ENCODE results near the gene CCDC9. TPM values are rescaled to one million over a fixed set of nuclear protein-coding genes. Genes with fewer than 3 reads are reported as not detected.

Gene CCDC9
- polyA plus RNA-seq, 3 donors: 6.3 to 10.0 (median 7.6) TPM

GRCh38 chr19:47226426-47227351, 29.6 kb upstream of the CCDC9 start:
- peak overlapping the region; percentile 86 to 96 for H3K27ac ChIP-seq (ENCODE audit: low read depth in 1 of 2, low read length in 2 of 2)
- Mint-ChIP-seq H3K36me3 (peaks cover 17 to 30% of the 10 kb centered on the region in 2 donors), H3K4me3 (peak overlapping the region; percentile 87 to 88), H3K27ac (peak overlapping the region; percentile 96 to 99 (median 98)), H3K27me3 (ENCODE audit: low read depth in 3 of 3) (peaks cover 2 to 6% (median 5%) of the 10 kb centered on the region in 3 donors), H3K9me3 (peaks cover 0 to 2% (median 0%) of the 10 kb centered on the region in 7 donors), H3K4me1 (peaks cover 17% of the 10 kb centered on the region)
- peak overlapping the region; percentile 82 for H3K4me2 ChIP-seq (replicated peaks; ENCODE audit: extremely low read depth, low read length, poor library complexity, severe bottlenecking)
- H3K27me3 ChIP-seq (ENCODE audit: control insufficient read depth in 2 of 2, insufficient read depth in 2 of 2, low read length in 2 of 2): peaks cover 0 to 4% of the 10 kb centered on the region in 2 donors
- peaks cover 14% of the 10 kb centered on the region for H3K79me2 ChIP-seq (ENCODE audit: insufficient read depth, low read length)
- H4K20me1 ChIP-seq (ENCODE audit: insufficient read depth, low read length): peaks cover 38% of the 10 kb centered on the region
- TF ChIP-seq CTCF (IDR thresholded peaks at IDR 0.05): no peak
- H3K4me1 ChIP-seq (ENCODE audit: control insufficient read depth in 1 of 2, insufficient read depth in 2 of 2, low read length in 2 of 2): peaks cover 44 to 55% of the 10 kb centered on the region in 2 donors
- intact Hi-C loops (cut with micrococcal nuclease): loop anchor here in 1 of 2 donors (2.0 kb wide), 1 partner anchor 14 kb away; no protein-coding TSS in a partner anchor
- 0% methylated on average over 47 of the region's 56 CpGs for WGBS (ENCODE audit: insufficient coverage)
- H3K9ac ChIP-seq (ENCODE audit: insufficient read depth, low read length, poor library complexity, severe bottlenecking): peak overlapping the region; percentile 89
- peak overlapping the region; percentile 51 to 99 (median 70) for H3K4me3 ChIP-seq (replicated peaks in 1 of 3; ENCODE audit: low read depth in 2 of 3, low read length in 3 of 3)
- H3K36me3 ChIP-seq (replicated peaks in 1 of 2; ENCODE audit: control insufficient read depth in 1 of 2, insufficient read depth in 2 of 2, low read length in 2 of 2): peaks cover 12 to 14% of the 10 kb centered on the region in 2 donors
- no peaks in the 10 kb centered on the region for H3K9me3 ChIP-seq (replicated peaks in 1 of 2; ENCODE audit: control insufficient read depth in 1 of 2, insufficient read depth in 1 of 2, low read length in 2 of 2)
- H2AFZ ChIP-seq (ENCODE audit: insufficient read depth, low read depth, low read length, poor library complexity, severe bottlenecking): no peak overlapping the region
- peak; percentile 80 to 85 (median 82) for DNase-seq

GRCh38 chr19:47227352-47228167, 28.8 kb upstream of the CCDC9 start:
- 0% methylated on average over 20 of the region's 27 CpGs for WGBS (ENCODE audit: insufficient coverage)
- peak overlapping the region; percentile 96 to 99 (median 98) for H3K27ac Mint-ChIP-seq
- H3K9ac ChIP-seq (ENCODE audit: insufficient read depth, low read length, poor library complexity, severe bottlenecking): peak overlapping the region; percentile 89
- H3K4me3 Mint-ChIP-seq: peak overlapping the region; percentile 87 to 88
- peaks cover 26% of the 10 kb centered on the region for H3K4me1 Mint-ChIP-seq
- peaks cover 14% of the 10 kb centered on the region for H3K79me2 ChIP-seq (ENCODE audit: insufficient read depth, low read length)
- H3K9me3 ChIP-seq (replicated peaks in 1 of 2; ENCODE audit: control insufficient read depth in 1 of 2, insufficient read depth in 1 of 2, low read length in 2 of 2): no peaks in the 10 kb centered on the region
- H2AFZ ChIP-seq (ENCODE audit: insufficient read depth, low read depth, low read length, poor library complexity, severe bottlenecking): no peak overlapping the region
- peaks cover 53 to 64% of the 10 kb centered on the region in 2 donors for H3K4me1 ChIP-seq (ENCODE audit: control insufficient read depth in 1 of 2, insufficient read depth in 2 of 2, low read length in 2 of 2)
- H3K9me3 Mint-ChIP-seq: peaks cover 0 to 5% (median 0%) of the 10 kb centered on the region in 7 donors
- H3K27ac ChIP-seq (ENCODE audit: low read depth in 1 of 2, low read length in 2 of 2): peak overlapping the region; percentile 86 to 96
- peaks cover 30% of the 10 kb centered on the region for H4K20me1 ChIP-seq (ENCODE audit: insufficient read depth, low read length)
- no peak for TF ChIP-seq CTCF (IDR thresholded peaks at IDR 0.05)
- H3K27me3 Mint-ChIP-seq (ENCODE audit: low read depth in 3 of 3): peaks cover 9 to 15% (median 13%) of the 10 kb centered on the region in 3 donors
- peaks cover 0 to 8% of the 10 kb centered on the region in 2 donors for H3K27me3 ChIP-seq (ENCODE audit: control insufficient read depth in 2 of 2, insufficient read depth in 2 of 2, low read length in 2 of 2)
- H3K4me3 ChIP-seq (replicated peaks in 1 of 3; ENCODE audit: low read depth in 2 of 3, low read length in 3 of 3): peak overlapping the region; percentile 51 to 99 (median 70)
- H3K36me3 Mint-ChIP-seq: peaks cover 9 to 21% of the 10 kb centered on the region in 2 donors
- peak; percentile 86 to 93 (median 86) for DNase-seq
- intact Hi-C loops (cut with micrococcal nuclease): loop anchor here in 1 of 2 donors (2.0 kb wide), 1 partner anchor 13 kb away; no protein-coding TSS in a partner anchor
- H3K4me2 ChIP-seq (replicated peaks; ENCODE audit: extremely low read depth, low read length, poor library complexity, severe bottlenecking): peak overlapping the region; percentile 82
- H3K36me3 ChIP-seq (replicated peaks in 1 of 2; ENCODE audit: control insufficient read depth in 1 of 2, insufficient read depth in 2 of 2, low read length in 2 of 2): peaks cover 5% of the 10 kb centered on the region in 2 donors
